GM21717 (cell line): ENCODE results near the gene UBALD2.
"Not testable (repeated sequence)": the region's sequence is repeated elsewhere in the genome, so short reads cannot be mapped to it uniquely, and the experiment has no call there.

Source experiments
- ATAC-seq: cut with Tn5 transposase; IDR thresholded peaks from one replicate; pipeline ENCODE4 v1.9.1; 2021; ENCODE audit warnings: mild to moderate bottlenecking, moderate library complexity; ENCODE audit not compliant: unreplicated experiment

UBALD2 gene

GRCh38 chr17:76276461-76277299 lies 11.5 kb downstream of the UBALD2 start:
- no peak for ATAC-seq

DNA sequence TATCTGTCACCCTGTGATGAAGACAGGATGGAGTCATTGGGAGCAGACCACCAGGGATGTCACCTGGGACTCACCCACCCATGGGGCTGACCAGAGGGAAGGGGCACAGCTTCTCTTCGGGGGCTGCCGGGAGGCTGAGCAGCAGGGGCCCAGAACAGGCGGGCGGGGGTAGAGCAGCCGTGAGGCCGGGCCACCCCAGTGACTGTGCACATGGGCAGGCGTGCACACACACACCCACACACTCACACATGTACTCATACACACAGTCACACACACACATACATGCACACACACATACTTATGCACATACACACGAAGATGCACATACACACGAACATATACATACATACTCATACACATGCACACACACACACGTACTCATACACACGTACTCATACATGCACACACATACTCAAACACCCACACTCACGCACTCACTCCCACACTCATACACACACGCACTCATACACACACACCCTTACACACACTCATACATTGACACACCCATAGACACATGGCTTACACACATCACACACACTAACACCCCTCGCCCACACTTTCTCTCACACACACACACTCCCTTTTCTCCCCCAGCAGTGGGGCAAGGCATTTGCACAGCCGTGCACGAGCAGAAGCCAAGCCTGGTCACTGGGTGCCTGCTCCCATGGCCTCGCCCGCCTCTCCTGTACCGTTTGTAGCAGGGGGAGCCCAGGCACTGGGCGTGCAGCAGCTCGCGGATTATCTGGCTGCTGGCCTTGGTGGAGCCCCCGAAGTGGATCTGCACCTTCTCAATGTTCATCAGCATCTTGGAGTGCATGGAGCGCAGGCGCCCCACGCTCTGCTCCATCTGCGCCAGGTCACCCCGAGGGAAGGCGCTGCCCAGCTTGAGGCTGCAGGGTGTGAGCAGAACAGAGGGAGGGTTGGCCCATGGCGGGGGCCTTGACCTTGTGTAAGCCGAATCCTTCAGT lies 12.4 kb downstream of the UBALD2 start:
- ATAC-seq = no peak

- no peak for ATAC-seq
These were observed 13.2 kb downstream of the UBALD2 start for GRCh38 chr17:76278268-76278908.

- ATAC-seq = peak; percentile 44
These were observed 14.0 kb downstream of the UBALD2 start for GRCh38 chr17:76278952-76279741.

- no peak for ATAC-seq
These were observed 14.7 kb downstream of the UBALD2 start for GRCh38 chr17:76279742-76280287.

- ATAC-seq = no peak
These were observed 15.5 kb downstream of the UBALD2 start for GRCh38 chr17:76280650-76281049.

DNA sequence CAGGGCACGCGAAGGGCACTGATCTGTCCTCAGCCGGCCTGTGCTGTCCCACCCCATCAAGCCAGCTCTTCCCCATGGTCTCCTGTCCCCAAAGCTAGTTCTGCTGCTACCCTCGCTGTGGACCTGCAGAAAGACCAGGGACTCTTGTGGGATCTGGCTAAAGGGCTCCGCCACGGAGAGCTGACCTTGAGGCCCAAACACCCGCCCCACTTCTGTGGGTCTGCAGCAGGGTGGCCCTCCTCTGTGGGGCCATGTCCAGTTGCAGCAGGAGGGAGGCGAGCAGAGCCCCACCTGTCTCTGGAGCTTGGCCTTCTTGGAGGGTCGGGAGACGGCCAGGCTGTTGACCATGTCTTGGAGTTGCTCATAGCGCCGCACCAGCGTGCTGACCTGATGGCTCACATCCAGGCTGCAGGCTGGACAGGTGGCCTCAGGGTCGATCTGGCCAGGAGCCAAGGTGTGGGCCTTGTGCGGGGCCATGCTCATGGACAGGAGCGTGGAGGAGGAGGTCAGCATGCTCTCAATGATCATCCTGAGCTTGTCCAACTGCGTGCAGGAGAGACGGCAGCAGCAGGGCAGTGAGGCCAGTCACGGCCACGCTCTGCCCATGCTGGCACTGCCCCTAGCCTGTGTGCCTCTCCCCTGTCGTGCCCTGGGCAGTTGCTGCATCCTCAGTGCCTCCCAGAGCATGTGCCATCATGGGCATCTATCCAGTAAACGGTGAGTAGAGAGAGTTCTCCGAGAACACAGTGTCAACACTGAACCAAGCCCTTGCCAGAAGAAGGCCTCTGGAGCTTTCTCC lies 16.6 kb downstream of the UBALD2 start:
- no peak for ATAC-seq

GRCh38 chr17:76292567-76292966 lies 27.4 kb downstream of the UBALD2 start:
- ATAC-seq = no peak

- ATAC-seq = no peak
These were observed 28.0 kb downstream of the UBALD2 start for GRCh38 chr17:76293106-76293505.

DNA sequence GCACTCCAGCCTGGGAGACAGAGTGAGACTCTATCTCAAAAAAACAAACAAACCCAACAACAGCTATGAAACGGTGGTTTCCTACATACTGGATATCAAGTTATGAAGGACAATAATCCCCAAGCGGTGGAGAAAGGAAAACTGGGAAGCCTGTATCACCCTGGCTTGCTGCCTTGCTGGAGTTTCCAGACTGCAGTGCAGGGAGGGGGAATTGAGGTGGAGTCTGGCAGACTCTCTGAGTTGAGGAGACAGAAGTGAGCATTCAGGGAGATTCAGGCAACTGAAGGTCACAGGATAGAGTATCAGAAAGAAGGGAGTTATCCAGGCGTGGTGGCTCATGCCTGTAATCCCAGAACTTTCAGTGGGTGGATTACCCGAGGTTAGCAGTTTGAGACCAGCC lies 31.0 kb downstream of the UBALD2 start:
- ATAC-seq = no peak

DNA sequence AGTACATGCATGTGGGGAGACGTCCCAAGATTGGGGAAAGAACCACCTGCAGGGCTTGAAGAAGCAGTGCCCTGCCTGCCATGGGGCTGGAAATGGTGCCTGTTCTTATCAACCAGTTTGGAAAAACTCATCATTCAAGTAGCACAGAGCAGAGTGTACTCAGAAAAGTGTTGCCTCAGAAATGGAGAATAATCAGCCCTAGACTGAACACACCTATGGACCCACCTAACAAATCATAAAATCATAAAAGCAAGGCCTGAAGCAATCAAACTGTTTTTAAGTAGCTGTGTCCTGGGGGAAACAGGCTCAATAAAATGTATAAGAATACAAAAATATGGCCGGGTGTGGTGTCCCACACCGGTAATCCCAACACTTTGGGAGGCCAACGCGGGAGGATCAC lies 31.7 kb downstream of the UBALD2 start:
- no peak for ATAC-seq

DNA sequence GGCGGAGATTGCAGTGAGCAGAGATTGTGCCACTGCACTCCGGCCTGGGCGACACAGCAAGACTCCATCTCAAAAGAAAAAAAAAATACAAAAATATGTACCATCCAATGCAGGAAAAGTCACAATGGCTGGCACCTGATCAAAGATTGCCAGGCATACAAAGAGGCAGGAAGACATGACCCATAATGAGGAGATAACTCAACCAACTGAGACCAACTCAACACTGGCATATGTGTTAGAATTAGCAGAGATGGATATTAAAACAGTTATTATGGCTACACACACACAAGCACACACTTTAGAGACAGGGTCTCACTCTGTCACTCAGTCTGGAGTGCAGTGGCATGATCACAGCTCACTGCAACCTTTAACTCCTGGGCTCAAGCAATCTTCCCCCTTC lies 32.3 kb downstream of the UBALD2 start:
- no peak for ATAC-seq

- no peak for ATAC-seq
These were observed 39.3 kb downstream of the UBALD2 start for GRCh38 chr17:76304226-76305134.

GRCh38 chr17:76305135-76305454 lies 39.9 kb downstream of the UBALD2 start:
- not testable (repeated sequence) for ATAC-seq

DNA sequence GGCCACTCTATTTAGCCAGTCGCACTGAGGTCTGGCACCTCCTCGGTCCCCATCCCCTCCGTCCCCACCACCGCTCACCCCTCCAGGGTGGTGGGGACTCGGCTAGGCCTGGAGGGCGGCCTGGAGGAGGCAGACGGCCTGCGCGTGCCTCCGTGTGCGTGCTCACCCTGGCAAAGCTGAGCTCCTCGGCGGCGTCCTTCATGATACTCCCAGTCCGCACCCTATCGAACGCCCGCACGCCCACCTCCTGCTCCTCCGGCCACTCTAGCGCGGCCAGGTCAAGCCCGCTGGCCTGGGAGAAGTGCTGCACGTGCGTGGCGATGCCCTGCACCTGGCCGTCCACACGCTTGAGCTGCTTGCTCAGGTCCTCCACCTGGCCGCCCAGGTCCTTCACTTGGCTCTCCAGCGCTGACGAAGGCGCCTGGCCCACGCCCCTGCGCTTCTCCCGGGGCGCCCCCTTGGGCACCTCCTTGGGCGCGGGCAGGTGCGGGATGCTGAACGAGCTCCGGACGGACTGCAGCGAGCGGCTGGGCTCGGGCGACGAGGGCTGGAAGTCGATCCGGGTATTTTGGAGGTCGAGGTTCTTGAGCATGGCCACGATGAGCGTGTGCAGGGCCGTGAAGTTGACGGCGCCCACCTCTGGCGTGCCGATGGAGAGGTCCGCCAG lies 42.3 kb downstream of the UBALD2 start:
- ATAC-seq = no peak

- ATAC-seq = no peak
These were observed 42.8 kb downstream of the UBALD2 start, which contains the start of gene QRICH2 for GRCh38 chr17:76307966-76308338. QRICH2 (minus strand) TSS chr17:76308276; CDS start chr17:76307998, 278 bp downstream.

DNA sequence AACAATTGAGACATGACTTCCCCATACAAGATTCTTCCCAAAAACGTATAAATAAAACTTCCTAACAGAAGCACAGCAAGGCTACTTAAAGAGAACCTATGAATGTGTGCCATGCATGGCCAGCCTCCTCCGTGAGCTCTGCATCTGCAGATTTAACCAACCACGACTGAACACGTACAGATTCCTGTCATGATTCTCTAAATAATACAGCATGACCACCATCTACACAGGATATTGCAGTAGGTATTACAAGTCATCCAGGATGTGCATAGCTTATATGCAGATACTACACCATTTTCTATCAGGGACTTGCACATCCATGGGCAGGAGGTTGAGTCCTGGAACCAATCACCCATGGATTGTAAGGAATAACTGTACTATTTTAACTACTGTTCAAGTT lies 44.3 kb downstream of the UBALD2 start:
- ATAC-seq = no peak

- ATAC-seq = no peak
These were observed 47.6 kb downstream of the UBALD2 start for GRCh38 chr17:76312735-76313134.
